Stimulated activated naive CD4-positive, alpha-beta T cell (primary cell): ENCODE measurements around the gene DENND2C.

Experiments
- DNase-seq, 6 experiments: peaks; one replicate each; lab custom pipeline; 2025; lab: John Stamatoyannopoulos, UW

The DENND2C gene

GRCh38 chr1:114685851-114686250 lies 16.0 kb upstream of the DENND2C start:
- DNase-seq, result no peak

GRCh38 chr1:114677691-114678090 lies 7.8 kb upstream of the DENND2C start:
- DNase-seq, result no peak

DNA sequence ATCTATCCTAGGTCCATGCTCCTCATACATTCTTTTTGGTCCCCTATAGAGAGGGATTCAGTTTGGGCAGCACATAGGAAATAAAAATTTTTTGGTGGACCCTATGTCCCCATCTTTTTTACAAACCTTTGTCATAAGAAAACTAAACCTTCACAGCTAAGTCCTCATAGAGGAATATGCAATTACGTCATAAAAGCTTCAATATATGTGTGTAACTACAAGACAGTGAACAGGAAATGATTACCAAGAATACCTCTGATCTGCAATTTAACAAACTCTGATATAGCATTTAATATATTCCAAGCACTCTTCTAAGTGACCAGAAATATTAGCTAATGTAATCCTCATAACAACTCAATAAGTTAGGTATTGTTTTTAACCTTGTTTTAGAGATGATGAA lies 6.3 kb upstream of the DENND2C start:
- no peak for DNase-seq

DNA sequence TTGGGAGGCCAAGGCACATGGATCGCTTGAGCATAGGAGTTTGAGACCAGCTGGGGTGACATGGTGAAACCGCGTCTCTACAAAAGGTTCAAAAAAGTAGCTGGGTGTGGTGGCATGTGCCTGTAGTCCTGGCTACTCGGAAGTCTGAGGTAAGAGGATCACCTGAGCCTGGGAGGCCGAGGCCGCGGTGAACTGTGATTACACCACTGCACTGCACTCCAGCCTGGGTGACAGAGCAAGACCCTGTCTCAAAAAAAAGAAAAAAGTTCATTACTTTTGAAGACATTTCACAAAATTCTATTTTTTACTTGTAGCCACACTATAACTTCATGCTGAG lies 2.1 kb upstream of the DENND2C start:
- no peak for DNase-seq

GRCh38 chr1:114671011-114671938 lies 1.4 kb upstream of the DENND2C start:
- peak in 2 of 6 experiments; percentile 1 to 16 for DNase-seq

DNA sequence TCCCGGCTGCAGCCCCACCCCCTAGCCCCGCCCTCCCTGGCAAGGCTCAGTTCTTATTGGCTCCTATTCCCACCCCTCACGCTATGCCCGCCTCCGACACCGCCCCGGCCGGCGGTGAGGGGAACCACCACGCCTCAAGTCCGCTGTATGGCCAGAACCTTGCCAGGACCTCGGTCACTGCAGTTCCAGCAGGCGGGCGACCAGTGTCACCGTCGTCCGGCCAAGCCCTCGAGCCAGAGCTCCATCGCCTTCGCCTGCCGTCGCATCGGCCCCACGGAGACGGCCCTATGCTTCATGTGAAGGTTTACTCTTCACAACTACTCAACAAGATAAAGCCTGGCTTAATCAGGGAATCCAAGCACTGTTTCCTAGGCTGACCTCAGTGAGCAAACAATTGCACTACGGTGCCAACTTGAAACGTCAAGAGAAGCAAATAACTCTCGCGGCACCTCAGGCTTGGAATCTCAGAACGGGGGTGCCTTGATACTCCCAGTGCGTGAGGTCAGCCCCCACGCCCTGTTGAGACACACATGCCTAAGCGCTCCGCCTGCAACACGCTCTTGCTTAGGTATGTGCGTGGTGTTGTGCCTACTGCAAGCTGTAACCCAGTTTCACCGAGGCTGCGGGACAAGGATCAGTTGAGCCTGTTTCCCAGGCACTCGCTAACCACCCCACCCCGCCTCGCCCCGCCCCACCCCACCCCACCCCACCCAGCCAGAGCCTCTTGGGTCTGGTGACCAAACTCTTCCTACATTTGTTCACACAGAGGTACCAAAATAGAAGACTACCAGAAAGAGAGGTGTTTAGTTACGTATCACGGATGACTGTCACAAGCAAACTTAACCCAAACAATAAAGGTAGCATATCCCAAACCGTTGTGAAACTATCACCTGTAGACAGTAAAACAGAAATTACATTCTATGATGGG lies 498 bp upstream of the DENND2C start:
- DNase-seq, result peak; percentile 66 to 88 (median 84)

DNA sequence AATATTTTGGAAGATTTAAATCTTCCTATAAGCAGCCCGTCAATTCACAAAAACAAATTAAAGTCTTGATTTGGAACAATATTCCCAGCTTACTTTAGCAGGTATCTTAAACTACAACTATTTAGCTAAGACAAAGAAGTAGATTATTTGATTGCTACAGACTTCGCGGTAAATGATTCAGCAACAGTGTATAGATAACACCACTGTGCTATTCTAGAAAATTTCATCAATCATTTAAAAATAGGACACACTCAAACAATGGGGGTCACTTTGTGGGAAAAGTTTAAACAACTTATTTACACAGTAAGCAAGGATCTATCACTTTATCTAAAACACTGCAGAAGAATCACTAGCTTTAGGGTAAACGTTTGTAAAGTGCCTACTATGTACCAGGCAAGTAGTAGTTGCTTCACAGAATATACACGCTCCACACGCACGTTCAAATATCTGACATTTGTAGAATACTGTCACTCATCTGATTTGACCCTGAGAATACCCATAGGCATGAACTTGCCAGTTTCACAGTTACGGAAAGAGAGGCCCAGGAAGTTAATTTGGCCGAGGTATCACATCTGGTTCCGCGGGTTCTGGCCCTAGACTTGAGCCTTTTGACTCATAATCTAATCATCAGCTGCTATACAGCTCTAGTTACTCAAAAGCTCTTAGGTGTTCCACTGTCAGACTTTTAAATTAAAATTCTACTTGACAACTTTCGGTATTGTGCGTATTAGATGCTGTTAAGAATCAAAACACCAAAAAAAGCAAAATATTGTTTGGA lies 876 bp downstream of the DENND2C start:
- peak in 1 of 6 experiments; percentile 20 for DNase-seq

DNA sequence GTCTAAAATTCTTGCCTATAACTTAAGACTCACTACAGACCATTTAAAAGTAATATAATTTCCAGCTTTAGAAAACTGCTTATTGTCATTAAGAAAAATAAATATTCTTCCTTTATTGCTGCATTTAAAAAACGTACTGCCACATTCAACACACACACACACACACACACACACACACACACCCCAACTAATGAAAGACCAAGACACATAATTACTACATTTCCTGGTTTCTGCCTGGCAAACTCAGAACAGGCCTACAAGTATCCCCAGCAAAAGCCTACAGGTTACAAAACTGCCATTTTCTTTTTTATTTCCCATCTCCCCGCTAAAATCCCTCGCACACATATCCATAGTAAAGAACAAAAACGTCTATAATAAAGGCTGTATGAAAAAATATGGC lies 1.5 kb downstream of the DENND2C start:
- no peak for DNase-seq

DNA sequence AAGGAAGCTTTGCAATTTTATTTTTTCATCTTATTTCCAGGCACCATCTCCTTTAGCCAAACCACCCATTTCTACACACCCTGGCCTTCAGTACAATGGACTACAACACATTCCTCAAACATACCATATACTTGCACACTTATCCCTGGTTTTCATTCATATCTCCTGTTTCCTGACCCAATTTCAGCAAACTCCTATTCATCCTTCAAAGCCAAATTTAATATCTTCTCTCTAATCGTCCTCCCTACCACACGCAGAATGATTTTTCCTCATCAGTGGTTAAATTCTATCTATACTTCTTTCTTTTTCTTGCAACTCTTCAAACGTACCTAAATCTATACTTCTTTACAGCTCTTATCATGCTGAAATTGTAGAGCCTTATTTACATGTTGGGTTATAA lies 2.9 kb downstream of the DENND2C start:
- DNase-seq, result no peak

GRCh38 chr1:114660238-114660637 lies 9.6 kb downstream of the DENND2C start:
- no peak for DNase-seq

DNA sequence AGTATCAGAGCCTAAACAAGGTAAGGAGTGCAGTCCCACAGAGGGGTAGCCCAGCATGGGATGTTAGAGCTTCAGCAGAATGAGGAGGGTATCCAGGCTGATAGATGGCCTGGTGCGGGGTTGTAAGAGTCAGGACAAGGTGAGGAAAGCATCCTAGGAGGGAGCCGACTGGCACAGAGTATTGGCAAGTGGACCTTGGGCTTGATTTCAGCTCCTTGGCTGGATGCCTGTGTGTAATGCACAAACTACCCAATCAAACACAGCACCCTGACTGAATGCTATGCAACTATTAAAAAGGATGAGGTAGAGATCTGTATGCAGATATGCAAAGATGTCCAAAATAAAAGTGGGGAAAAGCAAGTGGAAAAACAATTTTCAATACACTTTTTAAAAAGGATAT lies 18.0 kb downstream of the DENND2C start:
- DNase-seq, result no peak

- DNase-seq, result no peak
These were observed 21.3 kb downstream of the DENND2C start for GRCh38 chr1:114648503-114648902.

GRCh38 chr1:114641377-114641776 lies 28.5 kb downstream of the DENND2C start:
- no peak for DNase-seq

DNA sequence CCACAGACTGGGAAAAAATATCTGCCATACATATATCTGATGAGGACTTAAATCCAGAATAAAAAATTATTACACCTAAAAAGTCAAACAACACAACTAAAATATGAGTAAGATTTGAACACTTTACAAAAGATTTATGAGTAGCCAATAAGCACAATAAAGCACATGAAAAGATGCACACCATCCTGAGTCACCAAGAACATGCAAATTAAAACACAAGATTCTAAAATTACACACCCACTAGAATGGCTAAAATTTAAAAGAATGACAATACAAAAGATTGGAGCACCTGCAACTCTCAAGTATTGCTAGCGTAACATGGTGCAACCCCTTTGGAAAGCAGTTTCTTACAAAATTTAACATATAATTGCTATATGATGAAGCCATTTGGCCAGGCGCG lies 30.9 kb downstream of the DENND2C start:
- no peak for DNase-seq

DNA sequence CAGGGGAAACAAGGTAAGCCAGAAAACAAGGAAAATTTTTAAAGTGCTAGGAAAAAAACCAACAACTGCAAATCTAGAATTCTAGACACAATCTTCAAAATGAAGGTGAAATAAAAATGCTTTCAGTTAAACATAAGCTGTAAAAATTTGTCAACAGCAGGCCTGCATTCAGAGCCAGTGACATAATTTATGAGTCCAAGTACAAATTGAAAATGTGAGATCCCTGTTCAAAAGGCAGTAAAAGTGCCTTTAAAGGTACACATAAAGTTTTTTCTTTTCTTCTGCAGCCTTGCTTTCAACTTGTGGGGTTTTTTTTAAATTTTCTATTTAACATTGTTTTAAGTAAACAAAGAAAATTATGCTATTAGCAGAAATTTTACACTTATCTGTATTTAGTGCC lies 37.4 kb downstream of the DENND2C start:
- no peak for DNase-seq

- DNase-seq, result no peak
These were observed 42.7 kb downstream of the DENND2C start for GRCh38 chr1:114627107-114627506.

GRCh38 chr1:114623364-114623763 lies 46.5 kb downstream of the DENND2C start:
- DNase-seq, result no peak

- no peak for DNase-seq
These were observed 49.4 kb downstream of the DENND2C start for GRCh38 chr1:114620419-114620818.

DNA sequence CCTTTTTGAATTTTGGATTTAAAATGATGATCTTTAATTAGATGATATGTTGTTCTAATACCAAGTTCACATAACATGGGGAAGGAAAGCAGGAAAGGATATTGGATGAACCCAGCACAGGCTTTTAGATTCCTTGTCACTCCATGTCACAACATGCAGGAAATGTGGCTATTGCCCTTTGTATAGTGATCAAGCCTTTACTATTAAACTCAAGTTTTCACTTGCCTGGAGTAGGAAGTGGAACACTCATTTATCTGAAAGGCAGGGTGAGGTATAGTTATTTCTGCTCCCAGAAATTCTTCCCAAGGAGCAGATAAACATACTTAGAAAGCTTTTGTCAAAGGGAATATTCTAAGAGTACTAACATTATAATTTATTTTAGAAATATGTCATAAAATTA lies 51.2 kb downstream of the DENND2C start:
- DNase-seq, result no peak

DNA sequence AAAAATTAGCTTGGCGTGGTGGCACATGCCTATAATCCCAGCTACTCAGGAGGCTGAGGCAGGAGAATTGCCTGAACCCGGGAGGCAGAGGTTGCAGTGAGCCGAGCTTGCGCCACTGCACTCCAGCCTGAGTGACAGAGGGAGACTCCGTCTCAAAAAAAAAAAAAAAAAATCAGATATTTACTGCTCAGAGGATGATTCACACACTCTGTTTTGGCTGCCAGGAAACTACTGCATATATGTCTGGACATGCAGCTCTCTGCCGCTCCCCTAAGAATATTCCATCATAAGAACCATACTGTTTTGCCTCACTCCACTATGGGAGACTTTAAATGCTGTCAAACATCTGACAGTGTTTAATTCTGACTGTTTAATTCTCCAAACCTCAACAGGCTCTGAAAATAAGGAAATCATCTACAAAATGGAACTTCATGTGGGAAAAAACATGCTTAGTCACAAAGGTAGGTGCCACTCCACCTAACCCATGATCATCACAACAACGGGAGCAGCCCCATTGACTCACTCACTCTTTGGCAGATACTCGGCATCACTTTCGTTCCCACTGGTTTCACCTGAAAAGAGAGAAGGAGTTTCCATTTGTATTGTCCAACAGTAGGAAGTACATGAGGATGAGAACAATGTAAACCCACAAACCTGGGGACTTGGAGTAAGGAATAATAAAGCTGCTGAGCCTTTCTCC lies 59.2 kb downstream of the DENND2C start:
- no peak for DNase-seq

DNA sequence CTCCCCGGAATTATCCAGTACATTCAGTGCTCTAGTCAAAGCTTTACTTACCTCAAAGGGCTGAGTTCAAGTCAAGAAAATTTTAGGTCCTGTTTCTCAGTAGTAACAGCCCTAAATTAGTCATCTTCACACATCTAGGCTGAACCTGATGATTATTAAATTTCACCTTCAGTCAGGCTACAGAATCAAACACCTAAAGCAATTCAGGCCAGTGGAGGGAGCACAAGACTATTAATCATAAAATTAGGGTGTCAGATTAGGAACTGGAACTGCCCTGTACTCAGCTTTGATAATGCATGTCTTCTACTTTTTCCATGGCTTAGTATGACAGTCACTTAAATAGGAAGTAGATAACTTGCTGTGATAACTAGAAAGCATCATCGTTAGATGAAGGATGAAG lies 60.0 kb downstream of the DENND2C start:
- DNase-seq, result no peak

DNA sequence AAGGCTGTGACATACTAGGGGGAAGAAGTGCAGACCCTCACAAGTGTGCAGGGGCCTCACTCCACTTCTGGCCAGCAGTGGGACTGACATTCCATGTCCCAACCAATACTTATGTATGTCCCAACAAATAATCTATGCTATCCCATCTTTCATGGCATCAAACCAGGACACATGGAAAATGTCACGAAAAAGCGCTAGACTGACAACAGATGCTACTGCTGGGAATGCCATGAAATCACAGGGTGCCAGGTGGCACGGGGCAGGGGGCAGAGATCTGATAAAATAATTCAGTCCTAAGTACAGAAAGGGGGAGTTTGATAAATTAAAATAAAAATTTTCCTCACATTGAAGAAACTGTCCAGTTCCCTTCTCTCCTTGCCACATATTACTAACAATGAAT lies 60.8 kb downstream of the DENND2C start:
- no peak for DNase-seq
